ENCODE data around the gene SUPT4H1.

The SUPT4H1 gene

GRCh38 chr17:58324056-58324408 lies 28.0 kb downstream of the SUPT4H1 start:
- no peak overlapping the region for H3K23ac ChIP-seq (ENCODE audit: low read length in 2 of 2)
- H2BK15ac ChIP-seq (ENCODE audit: low read depth, poor library complexity, severe bottlenecking) = no peak overlapping the region
- peak overlapping the region; percentile 96 for H4K8ac ChIP-seq (ENCODE audit: low read length)
- no peaks in the 10 kb centered on the region for H3K9me3 ChIP-seq (ENCODE audit: control insufficient read depth, low read length)
- peaks cover 15% of the 10 kb centered on the region for H3K4me1 ChIP-seq (ENCODE audit: control insufficient read depth, insufficient read depth, low read depth, low read length)
- H3K36me3 ChIP-seq (ENCODE audit: control insufficient read depth in 1 of 2, insufficient read depth in 2 of 2, low read depth in 1 of 2, low read length in 2 of 2) = peaks cover 0 to 4% of the 10 kb centered on the region in 2 experiments
- H2AK5ac ChIP-seq (ENCODE audit: low read length, severe bottlenecking) = no peak overlapping the region
- peak overlapping the region; percentile 55 for H3K9ac ChIP-seq (ENCODE audit: low read length)
- H2AFZ ChIP-seq (ENCODE audit: low read depth, low read length) = peak overlapping the region; percentile 43
- H2BK120ac ChIP-seq (ENCODE audit: low read depth, low read length) = no peak overlapping the region
- WGBS = 36% methylated on average over 13 of the region's 13 CpGs
- H3K4me3 ChIP-seq (ENCODE audit: insufficient read depth in 1 of 2, low read depth in 1 of 2, low read length in 2 of 2) = peak overlapping the region; percentile 29 to 63
- DNase-seq = no peak
- no peak overlapping the region for H2BK5ac ChIP-seq (ENCODE audit: low read depth, low read length, poor library complexity, severe bottlenecking)
- peak overlapping the region in 1 of 2 experiments; percentile 60 for H3K18ac ChIP-seq (ENCODE audit: low read depth in 1 of 2, low read length in 2 of 2)
- peaks cover 58 to 65% of the 10 kb centered on the region in 2 experiments for H3K27me3 ChIP-seq (ENCODE audit: control insufficient read depth in 1 of 2, insufficient read depth in 1 of 2, low read length in 2 of 2)
- no peak overlapping the region for H3K4ac ChIP-seq (ENCODE audit: low read depth in 1 of 2, low read length in 2 of 2)
- H3K4me2 ChIP-seq (ENCODE audit: low read length, poor library complexity, severe bottlenecking) = peak overlapping the region; percentile 88
- no peak overlapping the region for H3K14ac ChIP-seq (ENCODE audit: low read length in 2 of 2)
- H3K79me1 ChIP-seq (replicated peaks; ENCODE audit: low read length, poor library complexity, severe bottlenecking) = no peaks in the 10 kb centered on the region
- H4K91ac ChIP-seq (ENCODE audit: low read length) = peak overlapping the region; percentile 62
- no peak overlapping the region for H3K27ac ChIP-seq (ENCODE audit: low read length, poor library complexity, severe bottlenecking)
- peak overlapping the region in 1 of 2 experiments; percentile 24 for H2BK12ac ChIP-seq (ENCODE audit: low read length in 2 of 2)

DNA sequence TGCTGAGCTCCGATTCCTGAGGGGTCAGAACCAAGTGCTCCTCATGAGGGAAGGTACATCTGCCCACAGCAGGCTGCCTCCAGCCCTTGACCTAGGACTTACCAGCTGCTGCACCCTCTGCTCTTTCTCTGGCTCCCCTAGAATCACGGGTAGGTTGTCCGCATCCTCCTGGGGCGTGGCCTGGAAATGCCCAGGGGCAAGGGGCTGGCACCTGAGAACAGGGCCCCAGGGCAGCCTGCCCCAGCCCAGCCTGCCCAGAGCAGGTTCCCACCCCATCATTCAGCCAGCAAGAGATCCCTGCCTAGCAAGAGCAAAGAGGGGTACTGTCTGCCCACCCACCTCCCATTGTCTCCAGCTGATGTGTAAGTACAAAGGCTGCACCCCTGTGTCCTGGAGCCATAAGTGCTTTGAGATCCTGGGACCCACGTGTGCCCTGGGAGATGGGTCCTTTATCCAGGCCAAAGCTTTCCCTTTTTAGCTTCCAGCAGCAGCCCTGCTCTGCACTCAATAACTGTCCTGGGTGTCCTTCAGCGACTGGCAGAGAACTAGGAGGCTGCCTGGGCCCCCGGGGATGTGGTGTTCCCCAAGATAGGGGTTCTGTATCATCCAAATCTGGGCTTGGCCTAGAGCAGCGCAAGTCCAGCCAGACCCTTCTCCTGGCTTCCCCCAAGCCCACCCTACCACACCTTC lies 28.5 kb downstream of the SUPT4H1 start:
- H3K27me3 ChIP-seq (ENCODE audit: control insufficient read depth in 1 of 2, insufficient read depth in 1 of 2, low read length in 2 of 2) = peaks cover 53 to 60% of the 10 kb centered on the region in 2 experiments

DNA sequence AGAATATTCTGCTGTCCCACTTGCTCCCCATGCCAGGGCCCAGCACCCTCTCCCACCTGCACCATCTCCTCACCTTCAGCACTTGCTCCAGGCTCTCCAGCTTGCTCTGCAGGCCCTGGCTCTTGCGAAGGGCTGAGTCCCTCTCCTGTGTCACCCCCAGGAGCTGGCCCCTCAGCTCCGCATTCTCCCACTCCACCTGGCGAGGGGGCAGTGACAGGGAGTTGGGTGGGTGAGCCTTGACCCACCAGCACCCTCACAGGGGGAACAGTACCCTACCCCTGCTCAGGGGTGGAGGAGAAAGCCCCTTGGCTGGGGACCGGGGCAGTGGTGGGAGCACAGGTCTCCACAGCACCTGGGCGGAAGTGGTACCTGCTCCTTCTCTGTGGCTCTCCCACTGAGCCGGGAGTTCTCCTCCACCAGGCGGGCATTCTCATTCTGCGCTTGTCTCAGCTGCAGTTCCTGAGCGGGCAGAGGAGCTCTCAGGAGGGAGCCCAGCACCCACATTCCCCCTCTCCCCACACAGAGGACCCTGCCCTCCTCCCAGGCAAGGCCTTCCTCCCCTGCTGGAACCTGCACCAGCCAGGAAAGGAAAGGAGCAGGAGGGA lies 29.3 kb downstream of the SUPT4H1 start:
- no peak overlapping the region for H2BK15ac ChIP-seq (ENCODE audit: low read depth, poor library complexity, severe bottlenecking)

More for the DNA sequence above, 28.5 kb downstream of the SUPT4H1 start:
- no peak overlapping the region for H2BK12ac ChIP-seq (ENCODE audit: low read length in 2 of 2)
- no peak overlapping the region for H2BK5ac ChIP-seq (ENCODE audit: low read depth, low read length, poor library complexity, severe bottlenecking)
- no peak overlapping the region for H3K23ac ChIP-seq (ENCODE audit: low read length in 2 of 2)
- H3K27ac ChIP-seq (ENCODE audit: low read length, poor library complexity, severe bottlenecking) = no peak overlapping the region
- H3K9ac ChIP-seq (ENCODE audit: low read length) = peak overlapping the region; percentile 55
- DNase-seq = no peak
- H4K8ac ChIP-seq (ENCODE audit: low read length) = no peak overlapping the region
- peaks cover 0 to 4% of the 10 kb centered on the region in 2 experiments for H3K36me3 ChIP-seq (ENCODE audit: control insufficient read depth in 1 of 2, insufficient read depth in 2 of 2, low read depth in 1 of 2, low read length in 2 of 2)
- H3K4ac ChIP-seq (ENCODE audit: low read depth in 1 of 2, low read length in 2 of 2) = no peak overlapping the region
- H3K14ac ChIP-seq (ENCODE audit: low read length in 2 of 2) = no peak overlapping the region
- H3K18ac ChIP-seq (ENCODE audit: low read depth in 1 of 2, low read length in 2 of 2) = no peak overlapping the region
- WGBS = 86% methylated on average over 7 of the region's 8 CpGs
- no peak overlapping the region for H3K4me3 ChIP-seq (ENCODE audit: insufficient read depth in 1 of 2, low read depth in 1 of 2, low read length in 2 of 2)
- H3K9me3 ChIP-seq (ENCODE audit: control insufficient read depth, low read length) = no peaks in the 10 kb centered on the region
- H4K91ac ChIP-seq (ENCODE audit: low read length) = no peak overlapping the region
- no peak overlapping the region for H2BK15ac ChIP-seq (ENCODE audit: low read depth, poor library complexity, severe bottlenecking)
- no peak overlapping the region for H3K4me2 ChIP-seq (ENCODE audit: low read length, poor library complexity, severe bottlenecking)
- peaks cover 15% of the 10 kb centered on the region for H3K4me1 ChIP-seq (ENCODE audit: control insufficient read depth, insufficient read depth, low read depth, low read length)
- no peak overlapping the region for H2AK5ac ChIP-seq (ENCODE audit: low read length, severe bottlenecking)
- H2BK120ac ChIP-seq (ENCODE audit: low read depth, low read length) = no peak overlapping the region
- H2AFZ ChIP-seq (ENCODE audit: low read depth, low read length) = no peak overlapping the region
- H3K79me1 ChIP-seq (replicated peaks; ENCODE audit: low read length, poor library complexity, severe bottlenecking) = no peaks in the 10 kb centered on the region

More for the DNA sequence above, 29.3 kb downstream of the SUPT4H1 start:
- Histone ChIP-seq H3K23ac (ENCODE audit: low read length in 2 of 2) (peak overlapping the region in 1 of 2 experiments; percentile 30), H2AK5ac (ENCODE audit: low read length, severe bottlenecking) (no peak overlapping the region), H3K4ac (ENCODE audit: low read depth in 1 of 2, low read length in 2 of 2) (no peak overlapping the region), H2BK12ac (ENCODE audit: low read length in 2 of 2) (no peak overlapping the region), H3K4me2 (ENCODE audit: low read length, poor library complexity, severe bottlenecking) (no peak overlapping the region), H3K36me3 (ENCODE audit: control insufficient read depth in 1 of 2, insufficient read depth in 2 of 2, low read depth in 1 of 2, low read length in 2 of 2) (peaks cover 0 to 4% of the 10 kb centered on the region in 2 experiments), H3K18ac (ENCODE audit: low read depth in 1 of 2, low read length in 2 of 2) (no peak overlapping the region), H3K79me1 (replicated peaks; ENCODE audit: low read length, poor library complexity, severe bottlenecking) (no peaks in the 10 kb centered on the region), H3K9me3 (ENCODE audit: control insufficient read depth, low read length) (no peaks in the 10 kb centered on the region), H2BK5ac (ENCODE audit: low read depth, low read length, poor library complexity, severe bottlenecking) (no peak overlapping the region), H4K8ac (ENCODE audit: low read length) (no peak overlapping the region), H3K4me3 (ENCODE audit: insufficient read depth in 1 of 2, low read depth in 1 of 2, low read length in 2 of 2) (no peak overlapping the region), H3K27ac (ENCODE audit: low read length, poor library complexity, severe bottlenecking) (no peak overlapping the region), H3K27me3 (ENCODE audit: control insufficient read depth in 1 of 2, insufficient read depth in 1 of 2, low read length in 2 of 2) (peaks cover 50 to 52% of the 10 kb centered on the region in 2 experiments), H2AFZ (ENCODE audit: low read depth, low read length) (no peak overlapping the region), H3K9ac (ENCODE audit: low read length) (no peak overlapping the region), H3K4me1 (ENCODE audit: control insufficient read depth, insufficient read depth, low read depth, low read length) (peaks cover 15% of the 10 kb centered on the region), H4K91ac (ENCODE audit: low read length) (peak overlapping the region; percentile 32), H3K14ac (ENCODE audit: low read length in 2 of 2) (peak overlapping the region in 1 of 2 experiments; percentile 46), H2BK120ac (ENCODE audit: low read depth, low read length) (no peak overlapping the region)
- no peak for DNase-seq
- 94% methylated on average over 7 of the region's 9 CpGs for WGBS

All from mesenchymal stem cell (in vitro differentiated cells and primary cell).